ENCODE results near the gene GNG4.

DNA sequence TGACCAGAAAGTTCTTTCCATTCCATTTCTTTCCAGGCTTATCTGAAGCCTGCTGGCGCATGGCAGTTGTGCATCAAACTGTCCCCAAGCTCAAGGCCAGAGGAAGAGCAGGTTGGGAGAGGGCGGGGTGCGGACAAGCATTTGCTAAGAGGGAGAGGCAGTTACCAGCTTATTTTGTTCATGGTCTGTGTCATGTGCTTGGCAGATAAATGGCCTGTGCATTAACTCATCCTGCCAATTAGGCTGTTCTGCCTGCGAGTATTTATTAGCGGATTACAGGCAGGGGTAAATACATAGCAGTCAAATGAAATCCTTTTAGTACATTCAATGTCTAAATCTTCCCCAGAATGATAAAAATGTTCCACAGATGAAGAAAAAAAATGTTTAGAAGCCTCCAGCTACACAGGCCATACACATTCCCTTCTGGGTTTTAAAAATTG is 96.5 kb downstream of the GNG4 start:
- TF ChIP-seq, protein P1, sequence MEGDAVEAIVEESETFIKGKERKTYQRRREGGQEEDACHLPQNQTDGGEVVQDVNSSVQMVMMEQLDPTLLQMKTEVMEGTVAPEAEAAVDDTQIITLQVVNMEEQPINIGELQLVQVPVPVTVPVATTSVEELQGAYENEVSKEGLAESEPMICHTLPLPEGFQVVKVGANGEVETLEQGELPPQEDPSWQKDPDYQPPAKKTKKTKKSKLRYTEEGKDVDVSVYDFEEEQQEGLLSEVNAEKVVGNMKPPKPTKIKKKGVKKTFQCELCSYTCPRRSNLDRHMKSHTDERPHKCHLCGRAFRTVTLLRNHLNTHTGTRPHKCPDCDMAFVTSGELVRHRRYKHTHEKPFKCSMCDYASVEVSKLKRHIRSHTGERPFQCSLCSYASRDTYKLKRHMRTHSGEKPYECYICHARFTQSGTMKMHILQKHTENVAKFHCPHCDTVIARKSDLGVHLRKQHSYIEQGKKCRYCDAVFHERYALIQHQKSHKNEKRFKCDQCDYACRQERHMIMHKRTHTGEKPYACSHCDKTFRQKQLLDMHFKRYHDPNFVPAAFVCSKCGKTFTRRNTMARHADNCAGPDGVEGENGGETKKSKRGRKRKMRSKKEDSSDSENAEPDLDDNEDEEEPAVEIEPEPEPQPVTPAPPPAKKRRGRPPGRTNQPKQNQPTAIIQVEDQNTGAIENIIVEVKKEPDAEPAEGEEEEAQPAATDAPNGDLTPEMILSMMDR (IDR thresholded peaks at IDR 0.05): no peak
- no peak for TF ChIP-seq POLR2A (IDR thresholded peaks at IDR 0.05)

Measured in heart left ventricle (tissue), 13 donors.